H9 (cell line): Measurements from ENCODE around the gene EEF2K. TPM values are rescaled to one million over a fixed set of nuclear protein-coding genes. Genes with fewer than 3 reads are reported as not detected.

Experiments used
- DNase-seq: peaks from one replicate; pipeline ENCODE4 v3.0.0-alpha.2; 2017
- H2AFZ ChIP-seq: one replicate; pipeline ENCODE4 v1.6.1; 2013; ENCODE audit warnings: mild to moderate bottlenecking, low read length, control low read depth, moderate library complexity
- H2AK5ac ChIP-seq: 2 replicates; pipeline ENCODE4 v1.6.1; 2013; ENCODE audit warnings: low read length, control low read depth, mixed read lengths; ENCODE audit not compliant: insufficient read length
- H2BK120ac ChIP-seq: one replicate; pipeline ENCODE4 v1.6.1; 2013; ENCODE audit warnings: low read depth, mild to moderate bottlenecking, low read length, control low read depth, inconsistent platforms; ENCODE audit not compliant: poor library complexity, severe bottlenecking
- H2BK12ac ChIP-seq: 2 replicates; pipeline ENCODE4 v1.6.1; 2013; ENCODE audit warnings: low read length, control low read depth, mixed read lengths, low read depth; ENCODE audit not compliant: insufficient read length
- H2BK15ac ChIP-seq: 2 replicates; pipeline ENCODE4 v1.6.1; 2013; ENCODE audit warnings: low read depth, low read length, control low read depth
- H2BK20ac ChIP-seq: one replicate; pipeline ENCODE4 v1.6.1; 2013; ENCODE audit warnings: low read depth, mild to moderate bottlenecking, low read length, control low read depth, inconsistent platforms; ENCODE audit not compliant: poor library complexity, severe bottlenecking
- H2BK5ac ChIP-seq: 2 replicates; pipeline ENCODE4 v1.6.1; 2013; ENCODE audit warnings: low read length, control low read depth, mixed read lengths; ENCODE audit not compliant: insufficient read length
- H3K14ac ChIP-seq: 2 replicates; pipeline ENCODE4 v1.6.1; 2013; ENCODE audit warnings: low read length, control low read depth; ENCODE audit not compliant: insufficient read depth
- H3K18ac ChIP-seq: 2 replicates; pipeline ENCODE4 v1.6.1; 2013; ENCODE audit warnings: low read depth, mild to moderate bottlenecking, mixed read lengths, low read length, control low read depth; ENCODE audit not compliant: insufficient read length
- H3K23ac ChIP-seq: 2 replicates; pipeline ENCODE4 v1.6.1; 2013; ENCODE audit warnings: low read length, control low read depth, mixed read lengths, low read depth; ENCODE audit not compliant: insufficient read length
- H3K23me2 ChIP-seq: 2 replicates; pipeline ENCODE4 v1.6.1; 2013; ENCODE audit warnings: low read depth, mild to moderate bottlenecking, mixed read lengths, low read length, control low read depth; ENCODE audit not compliant: insufficient read length, poor library complexity, severe bottlenecking
- H3K27ac ChIP-seq: 2 replicates; pipeline ENCODE4 v1.5.1; 2013; ENCODE audit warnings: low read length, control low read depth, mixed read lengths, low read depth; ENCODE audit not compliant: insufficient read length
- H3K27me3 ChIP-seq: 2 replicates; pipeline ENCODE4 v1.6.1; 2013; ENCODE audit warnings: low read length, control low read depth, inconsistent platforms; ENCODE audit not compliant: insufficient read depth
- H3K4ac ChIP-seq: 2 replicates; pipeline ENCODE4 v1.6.1; 2013; ENCODE audit warnings: low read depth, mild to moderate bottlenecking, control low read depth, inconsistent platforms, low read length, moderate library complexity
- H3K4me1 ChIP-seq: 2 replicates; pipeline ENCODE4 v1.6.1; 2013; ENCODE audit warnings: low read length, control low read depth, inconsistent platforms; ENCODE audit not compliant: insufficient read depth
- H3K4me2 ChIP-seq: 2 replicates; pipeline ENCODE4 v1.6.1; 2013; ENCODE audit warnings: low read length, control low read depth, mixed read lengths; ENCODE audit not compliant: insufficient read length, insufficient read depth
- H3K56ac ChIP-seq: 2 replicates; pipeline ENCODE4 v1.6.1; 2013; ENCODE audit warnings: low read depth, mild to moderate bottlenecking, mixed read lengths, low read length, control low read depth; ENCODE audit not compliant: insufficient read length
- H3K79me1 ChIP-seq: 2 replicates; pipeline ENCODE4 v1.6.1; 2013; ENCODE audit warnings: low read depth, mild to moderate bottlenecking, moderate library complexity, low read length, control low read depth, inconsistent platforms; ENCODE audit not compliant: insufficient read depth, poor library complexity, severe bottlenecking
- H3K79me2 ChIP-seq: 2 replicates; pipeline ENCODE4 v1.6.1; 2013; ENCODE audit warnings: low read length, control low read depth, inconsistent platforms; ENCODE audit not compliant: insufficient read depth
- H3K9ac ChIP-seq: 2 replicates; pipeline ENCODE4 v1.6.1; 2013; ENCODE audit warnings: low read length, control low read depth, mixed read lengths; ENCODE audit not compliant: insufficient read length; ENCODE audit errors: extremely low read depth
- H3K9me3 ChIP-seq: one replicate; pipeline ENCODE4 v1.6.1; 2013; ENCODE audit warnings: low read depth, low read length, inconsistent platforms; ENCODE audit not compliant: control insufficient read depth
- H3T11ph ChIP-seq: one replicate; pipeline ENCODE4 v1.6.1; 2013; ENCODE audit warnings: mild to moderate bottlenecking, low read length, control low read depth, inconsistent platforms
- H4K20me1 ChIP-seq: one replicate; pipeline ENCODE4 v1.6.1; 2013; ENCODE audit not compliant: control insufficient read depth, insufficient read length, insufficient read depth
- H4K5ac ChIP-seq: 2 replicates; pipeline ENCODE4 v1.6.1; 2013; ENCODE audit warnings: low read depth, mild to moderate bottlenecking, mixed read lengths, low read length, control low read depth; ENCODE audit not compliant: insufficient read length
- H4K8ac ChIP-seq: replicated peaks from 2 replicates; pipeline ENCODE4 v1.6.1; 2013; ENCODE audit warnings: low read length, control low read depth, mixed read lengths, low read depth; ENCODE audit not compliant: insufficient read length
- H4K91ac ChIP-seq: 2 replicates; pipeline ENCODE4 v1.6.1; 2013; ENCODE audit warnings: low read depth, mild to moderate bottlenecking, moderate library complexity, mixed read lengths, low read length, control low read depth; ENCODE audit not compliant: insufficient read length
- H3K27ac Mint-ChIP-seq, 3 experiments: 2 replicates in 2 of 3; 3 replicates in 1 of 3; pipeline ENCODE4 v1.8.0; 2020 to 2021; ENCODE audit warnings: mixed read lengths in 3 of 3, mild to moderate bottlenecking in 1 of 3, moderate library complexity in 1 of 3
- H3K27me3 Mint-ChIP-seq: 2 replicates; pipeline ENCODE4 v1.8.0; 2021; ENCODE audit warnings: low read depth, mild to moderate bottlenecking, moderate library complexity, mixed read lengths
- H3K36me3 Mint-ChIP-seq, 3 experiments: 2 replicates in 2 of 3; 3 replicates in 1 of 3; pipeline ENCODE4 v1.8.0; 2020 to 2021; ENCODE audit warnings: low read depth in 3 of 3, mixed read lengths in 3 of 3; ENCODE audit not compliant: insufficient read depth in 1 of 3
- H3K4me1 Mint-ChIP-seq, 2 experiments: 2 replicates each; pipeline ENCODE4 v1.8.0; 2020; ENCODE audit warnings: mixed read lengths in 2 of 2
- H3K4me3 Mint-ChIP-seq, 2 experiments: 2 replicates in 1 of 2; 3 replicates in 1 of 2; pipeline ENCODE4 v1.8.0; 2020 to 2021; ENCODE audit warnings: mild to moderate bottlenecking in 2 of 2, mixed read lengths in 2 of 2, moderate library complexity in 1 of 2
- H3K9me3 Mint-ChIP-seq, 2 experiments: 2 replicates in 1 of 2; 3 replicates in 1 of 2; pipeline ENCODE4 v1.8.0; 2020; ENCODE audit warnings: mild to moderate bottlenecking in 2 of 2, mixed read lengths in 2 of 2, moderate library complexity in 1 of 2
- WGBS: extraction: QIAGEN DNeasy Blood & Tissue Kit; methylation state at CpG from one replicate; pipeline ENCODE4 v1.1.7; 2013; ENCODE audit warnings: missing lambda C conversion rate, low lambda C conversion rate, mixed read lengths; ENCODE audit not compliant: insufficient read length; ENCODE audit errors: extremely low coverage; 5-methylcytosine and 5-hydroxymethylcytosine counted together
- total RNA-seq: library from RNA; stranded (reverse); gene quantifications from 2 replicates; pipeline ENCODE4 v1.2.1, GENCODE V29; 2021
- TF ChIP-seq, protein P1 (sequence below): fragments of 200-600 bp; sonication (generic); conservative IDR thresholded peaks from 3 replicates; pipeline ENCODE4 v1.8.0; 2021; ENCODE audit warnings: antibody characterized with exemption, mild to moderate bottlenecking

EEF2K gene
- total RNA-seq, 1 experiment from 2014 or later = 20.7 TPM

DNA sequence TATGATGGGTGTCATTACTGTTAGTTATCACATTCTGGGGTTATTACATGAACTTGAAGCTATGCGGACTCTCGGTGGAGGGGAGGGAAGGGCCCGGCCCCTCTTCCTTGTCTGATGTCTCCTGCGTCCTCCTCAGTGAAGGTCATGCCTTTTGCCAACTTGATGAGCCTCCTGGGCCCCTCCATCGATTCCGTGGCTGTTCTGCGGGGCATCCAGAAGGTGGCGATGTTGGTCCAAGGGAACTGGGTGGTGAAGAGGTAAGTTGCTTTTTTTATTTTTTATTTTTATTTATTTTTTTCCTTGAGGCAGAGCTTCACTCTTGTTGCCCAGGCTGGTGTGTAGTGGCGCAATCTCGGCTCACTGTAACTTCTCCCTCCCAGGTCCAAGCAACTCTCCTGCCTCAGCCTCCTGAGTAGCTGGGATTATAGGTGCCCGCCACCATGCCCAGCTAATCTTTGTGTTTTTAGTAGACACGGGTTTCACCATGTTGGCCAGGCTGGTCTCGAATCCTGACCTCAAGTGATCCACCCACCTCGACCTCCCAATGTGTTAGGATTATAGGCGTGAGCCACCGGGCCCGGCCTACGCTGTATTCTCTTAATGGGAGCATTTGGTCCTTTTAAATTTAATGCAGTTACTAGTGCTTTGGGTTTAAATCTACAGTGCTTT, 112.7 kb downstream of the EEF2K start:
- DNase-seq = peak; percentile 71
- Histone ChIP-seq H2AFZ (no peak overlapping the region), H2BK12ac (no peak overlapping the region), H4K20me1 (no peaks in the 10 kb centered on the region), H3K9ac (no peak overlapping the region), H4K8ac (no peak overlapping the region), H3K4ac (no peak overlapping the region), H3K14ac (no peak overlapping the region), H4K91ac (no peak overlapping the region), H2BK15ac (no peak overlapping the region), H3K79me1 (peaks cover 2% of the 10 kb centered on the region), H3K9me3 (no peaks in the 10 kb centered on the region), H3K4me2 (no peak overlapping the region), H3K23ac (no peak overlapping the region), H3K23me2 (no peaks in the 10 kb centered on the region), H2AK5ac (no peak overlapping the region), H3K79me2 (no peaks in the 10 kb centered on the region), H3K56ac (no peak overlapping the region), H3K4me1 (no peaks in the 10 kb centered on the region), H3K27me3 (no peaks in the 10 kb centered on the region), H2BK5ac (no peak overlapping the region), H4K5ac (no peak overlapping the region), H2BK20ac (no peak overlapping the region), H3K18ac (no peak overlapping the region), H3T11ph (no peak overlapping the region), H2BK120ac (no peak overlapping the region), H3K27ac (no peak overlapping the region)
- Mint-ChIP-seq H3K27ac (no peak overlapping the region), H3K4me3 (no peak overlapping the region), H3K27me3 (no peaks in the 10 kb centered on the region), H3K4me1 (no peaks in the 10 kb centered on the region; a peak in 1 of 4 replicates), H3K9me3 (no peaks in the 10 kb centered on the region), H3K36me3 (peaks cover 33 to 80% (median 63%) of the 10 kb centered on the region in 3 experiments)
- TF ChIP-seq, protein P1, sequence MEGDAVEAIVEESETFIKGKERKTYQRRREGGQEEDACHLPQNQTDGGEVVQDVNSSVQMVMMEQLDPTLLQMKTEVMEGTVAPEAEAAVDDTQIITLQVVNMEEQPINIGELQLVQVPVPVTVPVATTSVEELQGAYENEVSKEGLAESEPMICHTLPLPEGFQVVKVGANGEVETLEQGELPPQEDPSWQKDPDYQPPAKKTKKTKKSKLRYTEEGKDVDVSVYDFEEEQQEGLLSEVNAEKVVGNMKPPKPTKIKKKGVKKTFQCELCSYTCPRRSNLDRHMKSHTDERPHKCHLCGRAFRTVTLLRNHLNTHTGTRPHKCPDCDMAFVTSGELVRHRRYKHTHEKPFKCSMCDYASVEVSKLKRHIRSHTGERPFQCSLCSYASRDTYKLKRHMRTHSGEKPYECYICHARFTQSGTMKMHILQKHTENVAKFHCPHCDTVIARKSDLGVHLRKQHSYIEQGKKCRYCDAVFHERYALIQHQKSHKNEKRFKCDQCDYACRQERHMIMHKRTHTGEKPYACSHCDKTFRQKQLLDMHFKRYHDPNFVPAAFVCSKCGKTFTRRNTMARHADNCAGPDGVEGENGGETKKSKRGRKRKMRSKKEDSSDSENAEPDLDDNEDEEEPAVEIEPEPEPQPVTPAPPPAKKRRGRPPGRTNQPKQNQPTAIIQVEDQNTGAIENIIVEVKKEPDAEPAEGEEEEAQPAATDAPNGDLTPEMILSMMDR = peak; percentile 79
- WGBS = no CpG with 5 or more reads among the region's 18 CpGs
